HepG2 (cell line): ENCODE measurements around the gene IPO8. TPM values are rescaled to one million over a fixed set of nuclear protein-coding genes. Genes with fewer than 3 reads are reported as not detected.
A peak's percentile ranks its signal among the peaks of the same experiment; 100 is the strongest.

ENCODE experiments used
- CBX2 ChIP-seq, 2 experiments: fragments of 200-600 bp in 1 of 2; sonication (generic); formaldehyde crosslinking in 1 of 2; IDR thresholded peaks; 2 replicates each; pipeline versions ENCODE4 v1.7.0 to v1.8.1; 2018 to 2022; ENCODE audit warnings: low read depth in 2 of 2, low read length in 1 of 2, mild to moderate bottlenecking in 1 of 2, missing genetic modification reagents in 1 of 2
- HNF4G ChIP-seq, 2 experiments: sonication (generic) in 1 of 2; formaldehyde crosslinking in 1 of 2; IDR thresholded peaks; 2 replicates each; pipeline versions ENCODE4 v1.4.0 to v1.6.1; 2011 to 2020; ENCODE audit warnings: borderline replicate concordance in 2 of 2, low read depth in 2 of 2, mild to moderate bottlenecking in 2 of 2, low read length in 1 of 2, missing genetic modification reagents in 1 of 2, moderate library complexity in 1 of 2
- ISL2 ChIP-seq: sonication (generic); formaldehyde crosslinking; IDR thresholded peaks from 2 replicates; pipeline ENCODE4 v1.5.0; 2020; ENCODE audit warnings: missing genetic modification reagents
- KLF12 ChIP-seq: sonication (generic); formaldehyde crosslinking; IDR thresholded peaks from 2 replicates; pipeline ENCODE4 v1.4.0; 2020; ENCODE audit warnings: missing genetic modification reagents, borderline replicate concordance
- NAIF1 ChIP-seq: sonication (generic); formaldehyde crosslinking; IDR thresholded peaks from 2 replicates; pipeline ENCODE4 v1.5.0; 2020; ENCODE audit warnings: mild to moderate bottlenecking, missing genetic modification reagents, borderline replicate concordance
- PTBP1 ChIP-seq: fragments of 200-400 bp; formaldehyde crosslinking; IDR thresholded peaks from 2 replicates; pipeline ENCODE4 v1.6.1; 2018; ENCODE audit warnings: low read length, low read depth; ENCODE audit not compliant: poor library complexity, severe bottlenecking
- RARA ChIP-seq: IDR thresholded peaks from 2 replicates; pipeline ENCODE4 v1.6.1; 2016; ENCODE audit warnings: missing genetic modification reagents, missing compliant biosample characterization
- RARG ChIP-seq: sonication (generic); formaldehyde crosslinking; IDR thresholded peaks from 2 replicates; pipeline ENCODE4 v1.4.0; 2020; ENCODE audit warnings: low read depth, mild to moderate bottlenecking, missing genetic modification reagents
- RXRB ChIP-seq: IDR thresholded peaks from 2 replicates; pipeline ENCODE4 v1.6.1; 2016; ENCODE audit warnings: borderline replicate concordance, missing genetic modification reagents, missing compliant biosample characterization
- SKI ChIP-seq: fragments of 450-650 bp; IDR thresholded peaks from one replicate; pipeline ENCODE4 v1.6.1; 2018; ENCODE audit warnings: mild to moderate bottlenecking; ENCODE audit not compliant: partially characterized antibody
- SRSF4 ChIP-seq: fragments of 200-400 bp; formaldehyde crosslinking; IDR thresholded peaks from one replicate; pipeline ENCODE4 v1.6.1; 2018; ENCODE audit warnings: mild to moderate bottlenecking, low read depth, low read length, moderate library complexity; ENCODE audit not compliant: poor library complexity, severe bottlenecking
- TAF15 ChIP-seq: fragments of 200-400 bp; formaldehyde crosslinking; IDR thresholded peaks from one replicate; pipeline ENCODE4 v1.6.1; 2018; ENCODE audit warnings: mild to moderate bottlenecking, low read depth, low read length; ENCODE audit not compliant: poor library complexity, severe bottlenecking
- TOPORS ChIP-seq: sonication (generic); formaldehyde crosslinking; IDR thresholded peaks from 2 replicates; pipeline ENCODE4 v1.8.0; 2023; ENCODE audit warnings: mild to moderate bottlenecking, missing genetic modification reagents
- ZNF235 ChIP-seq: sonication (generic); formaldehyde crosslinking; IDR thresholded peaks from 2 replicates; pipeline ENCODE4 v1.8.1; 2023; ENCODE audit warnings: mild to moderate bottlenecking, missing genetic modification reagents, borderline replicate concordance
- ZNF343 ChIP-seq: sonication (generic); formaldehyde crosslinking; IDR thresholded peaks from 2 replicates; pipeline ENCODE4 v1.4.0; 2020; ENCODE audit warnings: mild to moderate bottlenecking, missing genetic modification reagents
- ZNF530 ChIP-seq: sonication (generic); formaldehyde crosslinking; IDR thresholded peaks from 2 replicates; pipeline ENCODE4 v1.5.0; 2020; ENCODE audit warnings: low read depth, mild to moderate bottlenecking, missing genetic modification reagents
- ZNF75D ChIP-seq: sonication (generic); formaldehyde crosslinking; IDR thresholded peaks from 2 replicates; pipeline ENCODE4 v1.8.1; 2023; ENCODE audit warnings: missing genetic modification reagents, mild to moderate bottlenecking, borderline replicate concordance
- ZNF792 ChIP-seq: IDR thresholded peaks from 2 replicates; pipeline ENCODE4 v1.6.1; 2016
- polyA plus RNA-seq, 8 experiments: library from polyadenylated mRNA; depleted of rRNA in 3 of 8; stranded (reverse) in 7 of 8; unstranded in 1 of 8; fragments of >200 nt; fragmentation: Illumina TruSeq in 4 of 8; extraction: Trizol in 4 of 8; gene quantifications; 2 replicates each; pipeline versions ENCODE4 v1.2.1 to v1.2.3, GENCODE V29; 2011 to 2016; ENCODE audit warnings: low read depth in 4 of 8, missing spikeins in 1 of 8, mixed read lengths in 1 of 8; ENCODE audit not compliant: insufficient read depth in 1 of 8
- total RNA-seq, 5 experiments: library from RNA; depleted of rRNA; stranded (reverse); fragments of >200 nt; fragmentation: Illumina TruSeq; extraction: Trizol; gene quantifications; 2 replicates each; pipeline ENCODE4 v1.2.3, GENCODE V29; 2016; ENCODE audit warnings: low read depth in 1 of 5
- TF ChIP-seq, protein P1 (sequence below): sonication (generic); formaldehyde crosslinking; IDR thresholded peaks from 2 replicates; pipeline ENCODE4 v1.8.0; 2022; ENCODE audit warnings: mild to moderate bottlenecking, missing genetic modification reagents, borderline replicate concordance
- TF ChIP-seq, protein P2 (sequence below): sonication (generic); formaldehyde crosslinking; IDR thresholded peaks from 2 replicates; pipeline ENCODE4 v1.4.0; 2020; ENCODE audit warnings: missing genetic modification reagents
- TF ChIP-seq, protein P3 (sequence below): sonication (generic); formaldehyde crosslinking; conservative IDR thresholded peaks from 2 replicates; pipeline ENCODE4 v1.5.0; 2020; ENCODE audit warnings: missing genetic modification reagents
- TF ChIP-seq, protein P4 (sequence below): sonication (generic); formaldehyde crosslinking; IDR thresholded peaks from 2 replicates; pipeline ENCODE4 v1.9.0; 2022; ENCODE audit warnings: low read depth, missing genetic modification reagents

IPO8 gene
- total and polyA plus RNA-seq, 2 of the 13 experiments (the other 11 are each of a cell fraction or from before 2014, with no cell fraction given): 6.3 to 21.8 TPM

DNA sequence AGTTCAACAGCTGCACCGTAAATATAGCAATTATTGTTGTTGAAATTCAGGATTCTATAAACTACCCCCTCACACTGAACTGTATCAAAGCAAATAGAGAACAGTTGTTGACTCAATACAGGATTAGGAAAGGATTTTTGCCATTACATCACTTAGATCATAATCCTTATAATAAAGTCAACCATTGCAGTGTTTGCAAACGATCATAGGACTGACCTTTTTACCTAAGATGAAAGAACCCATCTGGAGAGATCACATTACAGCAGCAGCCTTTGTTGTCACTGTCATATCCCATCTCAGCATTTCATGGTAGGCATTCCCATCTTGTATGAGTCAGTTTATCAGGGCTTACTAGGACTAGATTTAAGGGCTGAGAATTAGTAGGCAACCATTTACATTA, 96.1 kb downstream of the IPO8 start (continued):
- TF ChIP-seq, protein P1, sequence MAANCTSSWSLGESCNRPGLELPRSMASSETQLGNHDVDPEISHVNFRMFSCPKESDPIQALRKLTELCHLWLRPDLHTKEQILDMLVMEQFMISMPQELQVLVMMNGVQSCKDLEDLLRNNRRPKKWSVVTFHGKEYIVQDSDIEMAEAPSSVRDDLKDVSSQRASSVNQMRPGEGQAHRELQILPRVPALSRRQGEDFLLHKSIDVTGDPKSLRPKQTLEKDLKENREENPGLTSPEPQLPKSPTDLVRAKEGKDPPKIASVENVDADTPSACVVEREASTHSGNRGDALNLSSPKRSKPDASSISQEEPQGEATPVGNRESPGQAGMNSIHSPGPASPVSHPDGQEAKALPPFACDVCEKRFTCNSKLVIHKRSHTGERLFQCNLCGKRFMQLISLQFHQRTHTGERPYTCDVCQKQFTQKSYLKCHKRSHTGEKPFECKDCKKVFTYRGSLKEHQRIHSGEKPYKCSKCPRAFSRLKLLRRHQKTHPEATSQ: no peak; the same call in 1 of the 2 replicates
- TF ChIP-seq, protein P2, sequence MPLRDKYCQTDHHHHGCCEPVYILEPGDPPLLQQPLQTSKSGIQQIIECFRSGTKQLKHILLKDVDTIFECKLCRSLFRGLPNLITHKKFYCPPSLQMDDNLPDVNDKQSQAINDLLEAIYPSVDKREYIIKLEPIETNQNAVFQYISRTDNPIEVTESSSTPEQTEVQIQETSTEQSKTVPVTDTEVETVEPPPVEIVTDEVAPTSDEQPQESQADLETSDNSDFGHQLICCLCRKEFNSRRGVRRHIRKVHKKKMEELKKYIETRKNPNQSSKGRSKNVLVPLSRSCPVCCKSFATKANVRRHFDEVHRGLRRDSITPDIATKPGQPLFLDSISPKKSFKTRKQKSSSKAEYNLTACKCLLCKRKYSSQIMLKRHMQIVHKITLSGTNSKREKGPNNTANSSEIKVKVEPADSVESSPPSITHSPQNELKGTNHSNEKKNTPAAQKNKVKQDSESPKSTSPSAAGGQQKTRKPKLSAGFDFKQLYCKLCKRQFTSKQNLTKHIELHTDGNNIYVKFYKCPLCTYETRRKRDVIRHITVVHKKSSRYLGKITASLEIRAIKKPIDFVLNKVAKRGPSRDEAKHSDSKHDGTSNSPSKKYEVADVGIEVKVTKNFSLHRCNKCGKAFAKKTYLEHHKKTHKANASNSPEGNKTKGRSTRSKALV (CRISPR knock-in tag): no peak
- no peak for TF ChIP-seq ZNF75D
- no peak for TF ChIP-seq PTBP1
- peak; percentile 51 for TF ChIP-seq SKI
- no peak for TF ChIP-seq TAF15
- no peak for TF ChIP-seq NAIF1 (CRISPR knock-in tag)
- TF ChIP-seq RARA (CRISPR knock-in tag): peak; percentile 98
- TF ChIP-seq HNF4G (IDR thresholded peaks at IDR 0.05; ENCODE audit: borderline replicate concordance, low read depth, low read length): peak; percentile 51; the same call in 1 of the 2 replicates
- TF ChIP-seq HNF4G (CRISPR knock-in tag; IDR thresholded peaks at IDR 0.05; ENCODE audit: borderline replicate concordance, low read depth): no peak
- peak; percentile 99 for TF ChIP-seq ISL2 (CRISPR knock-in tag)
- TF ChIP-seq, protein P3, sequence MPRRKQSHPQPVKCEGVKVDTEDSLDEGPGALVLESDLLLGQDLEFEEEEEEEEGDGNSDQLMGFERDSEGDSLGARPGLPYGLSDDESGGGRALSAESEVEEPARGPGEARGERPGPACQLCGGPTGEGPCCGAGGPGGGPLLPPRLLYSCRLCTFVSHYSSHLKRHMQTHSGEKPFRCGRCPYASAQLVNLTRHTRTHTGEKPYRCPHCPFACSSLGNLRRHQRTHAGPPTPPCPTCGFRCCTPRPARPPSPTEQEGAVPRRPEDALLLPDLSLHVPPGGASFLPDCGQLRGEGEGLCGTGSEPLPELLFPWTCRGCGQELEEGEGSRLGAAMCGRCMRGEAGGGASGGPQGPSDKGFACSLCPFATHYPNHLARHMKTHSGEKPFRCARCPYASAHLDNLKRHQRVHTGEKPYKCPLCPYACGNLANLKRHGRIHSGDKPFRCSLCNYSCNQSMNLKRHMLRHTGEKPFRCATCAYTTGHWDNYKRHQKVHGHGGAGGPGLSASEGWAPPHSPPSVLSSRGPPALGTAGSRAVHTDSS (CRISPR knock-in tag): no peak
- TF ChIP-seq, protein P4, sequence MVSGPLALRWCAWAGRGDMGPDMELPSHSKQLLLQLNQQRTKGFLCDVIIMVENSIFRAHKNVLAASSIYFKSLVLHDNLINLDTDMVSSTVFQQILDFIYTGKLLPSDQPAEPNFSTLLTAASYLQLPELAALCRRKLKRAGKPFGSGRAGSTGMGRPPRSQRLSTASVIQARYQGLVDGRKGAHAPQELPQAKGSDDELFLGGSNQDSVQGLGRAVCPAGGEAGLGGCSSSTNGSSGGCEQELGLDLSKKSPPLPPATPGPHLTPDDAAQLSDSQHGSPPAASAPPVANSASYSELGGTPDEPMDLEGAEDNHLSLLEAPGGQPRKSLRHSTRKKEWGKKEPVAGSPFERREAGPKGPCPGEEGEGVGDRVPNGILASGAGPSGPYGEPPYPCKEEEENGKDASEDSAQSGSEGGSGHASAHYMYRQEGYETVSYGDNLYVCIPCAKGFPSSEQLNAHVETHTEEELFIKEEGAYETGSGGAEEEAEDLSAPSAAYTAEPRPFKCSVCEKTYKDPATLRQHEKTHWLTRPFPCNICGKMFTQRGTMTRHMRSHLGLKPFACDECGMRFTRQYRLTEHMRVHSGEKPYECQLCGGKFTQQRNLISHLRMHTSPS: no peak
- 0 out of 2 replicates have a peak, but pooled peaks have one; percentile 32 for TF ChIP-seq ZNF792 (CRISPR knock-in tag)
- TF ChIP-seq TOPORS (CRISPR knock-in tag): no peak
- no peak for TF ChIP-seq ZNF235
- TF ChIP-seq SRSF4: no peak
- TF ChIP-seq RARG: no peak
- no peak for TF ChIP-seq KLF12 (CRISPR knock-in tag)
- TF ChIP-seq RXRB (CRISPR knock-in tag): peak; percentile 92
- TF ChIP-seq CBX2 (IDR thresholded peaks at IDR 0.05; ENCODE audit: low read depth, low read length): no peak
- no peak for TF ChIP-seq CBX2 (CRISPR knock-in tag; IDR thresholded peaks at IDR 0.05; ENCODE audit: low read depth)
- no peak for TF ChIP-seq ZNF530
- no peak for TF ChIP-seq ZNF343
